Activated B cell treated with CpG ODN at 0.5 μM for 24 hours (primary cell): ENCODE measurements around the gene SLC15A4. TPM values are rescaled to one million over a fixed set of nuclear protein-coding genes. Genes with fewer than 3 reads are reported as not detected.

Experiments used
- ATAC-seq: fragments of 200-7000 bp; cut with Tn5 transposase; one replicate; pipeline ENCODE4 v1.10.0; 2021; ENCODE audit warnings: low read depth, mild to moderate bottlenecking, moderate library complexity
- CTCF ChIA-PET: fragments of 350-600 bp; sonication (Branson Sonifier 250); formaldehyde crosslinking; loops from one replicate; lab custom pipeline; 2021; ENCODE audit warnings: antibody characterized with exemption; lab: Charles Lee
- POLR2A ChIA-PET: fragments of 350-600 bp; sonication (Branson Sonifier 250); formaldehyde crosslinking; loops from one replicate; lab custom pipeline; 2021; ENCODE audit warnings: antibody characterized with exemption; lab: Charles Lee
- DNase-seq: peaks from one replicate; pipeline ENCODE4 v3.0.0; 2022
- H3K27ac Mint-ChIP-seq: one replicate; pipeline ENCODE4 v1.8.0; 2020; ENCODE audit warnings: mixed read lengths
- H3K27me3 Mint-ChIP-seq: one replicate; pipeline ENCODE4 v1.8.0; 2021; ENCODE audit warnings: mixed read lengths
- H3K36me3 Mint-ChIP-seq: one replicate; pipeline ENCODE4 v1.8.0; 2021; ENCODE audit warnings: low read depth, mixed read lengths
- H3K4me1 Mint-ChIP-seq: one replicate; pipeline ENCODE4 v1.8.0; 2021; ENCODE audit warnings: mixed read lengths
- H3K4me3 Mint-ChIP-seq: one replicate; pipeline ENCODE4 v1.8.0; 2020; ENCODE audit warnings: mild to moderate bottlenecking, mixed read lengths
- H3K9me3 Mint-ChIP-seq: one replicate; pipeline ENCODE4 v1.8.0; 2020; ENCODE audit warnings: mixed read lengths
- CTCF ChIP-seq: fragments of 200-600 bp; IDR thresholded peaks from one replicate; pipeline ENCODE4 v1.8.0; 2022; ENCODE audit warnings: antibody characterized with exemption, mild to moderate bottlenecking
- intact Hi-C: fragments of 100-400 bp; cut with micrococcal nuclease; formaldehyde crosslinking; loops from one replicate; pipeline ENCODE4 v1.15.1; 2024
- total RNA-seq: library from RNA; stranded (reverse); gene quantifications from 2 replicates; pipeline ENCODE4 v1.2.3, GENCODE V29; 2022

Gene SLC15A4
- total RNA-seq, 1 donor from 2014 or later: 54.0 TPM

- Mint-ChIP-seq H3K4me3 (peak overlapping the region; percentile 35), H3K27ac (peak overlapping the region; percentile 94), H3K9me3 (no peaks in the 10 kb centered on the region), H3K27me3 (no peaks in the 10 kb centered on the region), H3K36me3 (peaks cover 68% of the 10 kb centered on the region), H3K4me1 (peaks cover 99% of the 10 kb centered on the region)
- DNase-seq (no peak), ATAC-seq (no peak)
- TF ChIP-seq CTCF: no peak
- ChIA-PET POLR2A (interaction anchor here (1.4 to 7.3 kb wide), 5 partner anchors 17 to 36 kb away, joined by 4 to 86 read pairs (median 56); partner anchors contain the start of gene SLC15A4), CTCF (no interaction called here)
- intact Hi-C loops: no loop called here
Measured at GRCh38 chr12:128793701-128794100, 30.1 kb downstream of the SLC15A4 start.

GRCh38 chr12:128792881-128793280 is 30.9 kb downstream of the SLC15A4 start:
- CTCF ChIA-PET: no interaction called here
- intact Hi-C loops: no loop called here
- Mint-ChIP-seq H3K27me3 (no peaks in the 10 kb centered on the region), H3K36me3 (peaks cover 61% of the 10 kb centered on the region), H3K4me3 (no peak overlapping the region), H3K9me3 (no peaks in the 10 kb centered on the region), H3K4me1 (peaks cover 99% of the 10 kb centered on the region), H3K27ac (peak overlapping the region; percentile 65)
- DNase-seq (no peak), ATAC-seq (no peak)
- TF ChIP-seq CTCF: no peak
- POLR2A ChIA-PET: interaction anchor here (2.8 to 7.3 kb wide), 3 partner anchors 28 to 37 kb away, joined by 22 to 80 read pairs (median 56); partner anchors contain the start of gene SLC15A4

- DNase-seq: no peak
- intact Hi-C loops: no loop called here
- Mint-ChIP-seq H3K27ac (peak overlapping the region; percentile 79), H3K36me3 (peaks cover 56% of the 10 kb centered on the region), H3K27me3 (no peaks in the 10 kb centered on the region), H3K4me1 (peaks cover 99% of the 10 kb centered on the region), H3K4me3 (peak overlapping the region; percentile 48), H3K9me3 (no peaks in the 10 kb centered on the region)
- ATAC-seq: no peak
- CTCF ChIA-PET: no interaction called here
- POLR2A ChIA-PET: interaction anchor here (2.8 to 7.3 kb wide), 3 partner anchors 29 to 38 kb away, joined by 22 to 80 read pairs (median 56); partner anchors contain the start of gene SLC15A4
- no peak for TF ChIP-seq CTCF
Measured at GRCh38 chr12:128792398-128792797, 31.4 kb downstream of the SLC15A4 start.

- CTCF ChIA-PET: interaction anchor here (1.0 kb wide), 1 partner anchor 9 kb away, joined by 3 read pairs; no protein-coding TSS in a partner anchor
- intact Hi-C loops: loop anchor here (1.0 kb wide), 1 partner anchor 8 kb away; no protein-coding TSS in a partner anchor
- no peak for DNase-seq
- H3K4me1 Mint-ChIP-seq: peaks cover 97% of the 10 kb centered on the region
- TF ChIP-seq CTCF: no peak
- peaks cover 50% of the 10 kb centered on the region for H3K36me3 Mint-ChIP-seq
- no peaks in the 10 kb centered on the region for H3K27me3 Mint-ChIP-seq
- POLR2A ChIA-PET: interaction anchor here (1.0 to 7.3 kb wide), 2 partner anchors 32 to 33 kb away, joined by 3 to 56 read pairs; partner anchors contain the start of gene SLC15A4
- H3K9me3 Mint-ChIP-seq: no peaks in the 10 kb centered on the region
- ATAC-seq: peak; percentile 23
- peak overlapping the region; percentile 48 for H3K4me3 Mint-ChIP-seq
- peak overlapping the region; percentile 79 for H3K27ac Mint-ChIP-seq
Measured at GRCh38 chr12:128791395-128792322, 32.1 kb downstream of the SLC15A4 start.
